Skeletal muscle cell (primary cell): ENCODE measurements around the gene RARA.

Source experiments
- DNase-seq: peaks from one replicate; pipeline ENCODE4 v3.0.0-alpha.2; 2010; ENCODE audit warnings: low read depth
- H3K4me3 ChIP-seq: 2 replicates; pipeline ENCODE4 v1.5.1; 2011; ENCODE audit warnings: low read depth, mild to moderate bottlenecking, control low read depth, low read length, moderate library complexity

RARA gene

DNA sequence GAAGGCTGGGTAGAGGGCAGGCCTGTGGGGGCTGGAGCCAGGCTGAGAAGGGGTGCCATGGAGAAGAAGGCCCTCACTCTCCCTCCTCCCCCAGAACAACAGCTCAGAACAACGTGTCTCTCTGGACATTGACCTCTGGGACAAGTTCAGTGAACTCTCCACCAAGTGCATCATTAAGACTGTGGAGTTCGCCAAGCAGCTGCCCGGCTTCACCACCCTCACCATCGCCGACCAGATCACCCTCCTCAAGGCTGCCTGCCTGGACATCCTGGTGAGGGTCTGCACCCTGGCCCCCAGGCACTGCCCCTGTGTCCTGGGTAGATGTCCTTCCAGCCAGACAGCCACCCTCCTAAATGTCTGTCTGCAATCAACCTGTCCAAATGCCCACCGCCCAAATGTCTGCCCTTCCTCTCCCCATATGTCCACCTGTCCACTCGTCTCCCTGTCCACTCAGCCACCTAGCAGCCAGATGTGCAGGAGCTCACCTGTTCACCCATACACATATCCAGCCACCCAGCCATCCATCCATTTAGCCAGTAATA, 43.3 kb downstream of the RARA start:
- DNase-seq: no peak
- H3K4me3 ChIP-seq: no peak overlapping the region

DNA sequence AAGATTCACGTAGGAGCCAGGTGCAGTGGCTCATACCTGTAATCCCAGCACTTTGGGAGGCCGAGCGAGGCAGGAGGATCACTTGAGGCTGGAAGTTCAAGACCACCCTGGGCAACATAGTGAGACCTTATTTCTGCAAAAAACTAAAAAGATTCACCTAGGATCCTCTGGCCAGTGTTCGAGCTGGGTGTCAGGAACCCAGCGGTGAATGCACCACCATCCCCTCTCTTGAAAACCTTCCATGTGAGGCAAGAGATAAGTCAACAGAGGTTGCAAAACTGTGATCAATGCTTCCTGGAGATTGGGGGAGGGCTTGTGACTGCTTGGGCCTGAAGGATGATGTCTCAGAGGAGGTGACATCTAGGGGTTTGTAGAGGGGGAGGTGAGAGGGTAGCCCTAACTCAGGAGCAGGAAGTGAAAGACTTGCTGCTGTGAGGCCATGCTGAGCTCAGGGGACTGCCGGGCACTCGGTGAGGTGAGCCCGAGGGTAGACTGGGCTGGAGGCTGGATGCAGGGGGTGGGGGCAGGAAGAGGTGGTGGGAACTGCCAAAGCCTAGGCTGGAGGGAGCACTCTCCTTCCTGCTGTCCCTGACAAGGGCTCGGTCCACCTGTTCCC, 43.9 kb downstream of the RARA start:
- no peak overlapping the region for H3K4me3 ChIP-seq
- DNase-seq: no peak

- H3K4me3 ChIP-seq: no peak overlapping the region
- DNase-seq: no peak
These were observed 45.5 kb downstream of the RARA start for GRCh38 chr17:40354221-40355122.

GRCh38 chr17:40355123-40355803, 46.3 kb downstream of the RARA start:
- DNase-seq: no peak
- no peak overlapping the region for H3K4me3 ChIP-seq

- no peak for DNase-seq
- H3K4me3 ChIP-seq: no peak overlapping the region
These were observed 47.1 kb downstream of the RARA start for GRCh38 chr17:40355804-40356758.

DNA sequence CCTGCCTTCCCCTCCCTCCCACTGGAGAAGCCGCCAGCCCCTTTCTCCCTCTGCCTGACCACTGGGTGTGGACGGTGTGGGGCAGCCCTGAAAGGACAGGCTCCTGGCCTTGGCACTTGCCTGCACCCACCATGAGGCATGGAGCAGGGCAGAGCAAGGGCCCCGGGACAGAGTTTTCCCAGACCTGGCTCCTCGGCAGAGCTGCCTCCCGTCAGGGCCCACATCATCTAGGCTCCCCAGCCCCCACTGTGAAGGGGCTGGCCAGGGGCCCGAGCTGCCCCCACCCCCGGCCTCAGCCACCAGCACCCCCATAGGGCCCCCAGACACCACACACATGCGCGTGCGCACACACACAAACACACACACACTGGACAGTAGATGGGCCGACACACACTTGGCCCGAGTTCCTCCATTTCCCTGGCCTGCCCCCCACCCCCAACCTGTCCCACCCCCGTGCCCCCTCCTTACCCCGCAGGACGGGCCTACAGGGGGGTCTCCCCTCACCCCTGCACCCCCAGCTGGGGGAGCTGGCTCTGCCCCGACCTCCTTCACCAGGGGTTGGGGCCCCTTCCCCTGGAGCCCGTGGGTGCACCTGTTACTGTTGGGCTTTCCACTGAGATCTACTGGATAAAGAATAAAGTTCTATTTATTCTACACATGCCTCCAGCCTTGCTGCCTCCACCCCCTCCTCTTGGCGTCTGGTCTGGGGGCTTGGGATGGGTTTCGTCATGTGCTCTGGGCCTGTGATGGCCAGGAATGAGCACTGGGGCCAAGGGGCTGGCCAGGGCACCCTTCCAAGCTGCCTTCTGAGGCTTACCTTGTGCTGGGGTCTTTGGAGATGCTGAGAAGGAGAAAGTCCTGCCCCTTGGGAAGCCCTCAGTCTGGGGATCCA, 48.3 kb downstream of the RARA start:
- no peak for DNase-seq
- no peak overlapping the region for H3K4me3 ChIP-seq

DNA sequence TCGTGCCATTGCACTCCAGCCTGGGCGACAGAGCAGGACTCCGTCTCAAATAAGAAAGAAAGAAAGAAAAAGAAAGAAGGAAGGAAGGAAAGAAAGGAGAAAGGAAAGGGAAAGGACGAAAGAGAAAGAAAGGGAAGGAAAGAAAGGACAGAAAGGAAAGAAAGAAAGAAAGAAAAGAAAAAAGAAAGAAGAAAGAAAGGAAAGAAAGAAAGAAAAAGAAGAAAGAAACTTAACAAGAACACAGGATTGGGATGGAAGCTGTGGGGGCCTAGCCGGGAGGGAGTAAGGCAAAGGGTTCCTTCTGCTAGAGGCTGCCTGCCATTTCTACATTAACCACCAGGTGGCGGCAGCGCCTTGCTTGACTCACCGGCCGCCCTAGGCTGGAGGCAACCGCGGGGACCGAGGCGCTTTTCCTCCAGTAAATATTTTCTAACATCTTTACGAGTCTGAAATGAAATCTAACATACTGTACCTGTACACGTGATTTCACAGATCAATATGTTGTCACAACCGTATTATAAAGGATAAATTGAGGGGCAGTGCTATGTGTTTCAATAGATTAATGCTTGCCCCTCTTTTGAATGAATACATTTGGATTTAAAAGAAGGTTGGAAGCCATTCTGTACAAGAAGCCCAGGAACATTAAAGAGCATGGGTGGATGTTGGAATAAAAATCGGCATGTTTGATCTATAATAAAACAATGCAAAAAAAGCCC, 49.5 kb downstream of the RARA start:
- H3K4me3 ChIP-seq: no peak overlapping the region
- no peak for DNase-seq

- DNase-seq: no peak
- H3K4me3 ChIP-seq: no peak overlapping the region
These were observed 51.1 kb downstream of the RARA start for GRCh38 chr17:40360091-40360490.

- H3K4me3 ChIP-seq: no peak overlapping the region
- no peak for DNase-seq
These were observed 52.3 kb downstream of the RARA start for GRCh38 chr17:40361063-40361924.

DNA sequence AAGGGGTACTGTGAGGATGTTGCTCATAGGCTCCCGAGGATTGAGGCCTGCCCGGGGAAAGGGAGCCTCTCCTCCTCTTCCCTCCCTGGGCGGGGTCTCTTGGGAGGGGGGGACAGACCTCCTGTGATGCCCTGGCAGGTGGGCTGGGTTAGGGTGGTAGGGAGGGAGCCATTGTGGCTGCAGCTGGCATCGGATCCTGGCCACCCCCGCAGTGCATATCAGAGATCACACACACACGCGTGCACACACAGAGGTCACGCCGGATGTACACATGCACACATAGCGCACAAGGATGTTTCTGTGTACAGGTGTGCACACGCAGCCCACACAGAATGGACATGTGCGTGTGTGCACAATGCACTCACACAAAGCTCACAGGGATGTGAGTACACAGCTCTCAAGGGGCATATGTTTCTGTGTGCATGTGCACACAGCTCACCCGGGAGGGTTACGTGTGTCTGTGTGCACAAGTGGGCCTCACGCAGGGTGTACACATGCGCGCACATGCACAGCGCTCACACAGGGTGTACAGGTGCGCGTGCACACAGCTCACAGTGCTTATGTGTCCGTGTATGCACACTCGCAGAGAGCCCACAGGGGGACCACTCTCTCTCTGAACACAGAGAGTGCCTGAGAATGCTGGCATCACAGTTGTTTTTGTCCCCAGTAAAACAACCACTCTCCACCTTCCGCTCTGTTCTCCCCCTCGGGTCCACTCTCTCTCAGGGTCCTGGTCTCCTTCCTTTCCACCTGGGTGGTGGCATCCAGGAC, 53.1 kb downstream of the RARA start:
- H3K4me3 ChIP-seq: peak overlapping the region; percentile 51
- no peak for DNase-seq

DNA sequence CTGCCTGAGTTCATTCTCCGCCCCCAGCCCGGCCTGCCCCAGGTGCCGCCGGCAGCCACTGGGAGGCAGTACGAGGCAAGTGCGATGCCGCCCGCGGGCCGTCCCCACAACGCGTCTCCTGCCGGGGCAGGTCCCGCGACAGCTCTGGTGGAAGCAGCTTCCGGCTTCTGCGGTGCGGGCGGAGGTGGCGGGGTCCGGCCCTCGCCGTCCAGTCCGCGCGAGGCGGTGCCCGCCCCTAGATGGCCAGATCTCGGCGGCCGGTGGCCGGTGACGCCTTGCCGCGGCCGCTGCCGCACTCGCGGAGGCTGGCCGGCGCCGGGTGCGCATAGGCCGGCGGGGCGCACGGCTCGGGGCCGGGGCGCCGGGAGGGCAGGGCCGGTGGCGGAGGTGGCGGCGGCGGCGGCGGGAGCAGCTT, 53.7 kb downstream of the RARA start:
- H3K4me3 ChIP-seq: peak overlapping the region; percentile 51
- no peak for DNase-seq

DNA sequence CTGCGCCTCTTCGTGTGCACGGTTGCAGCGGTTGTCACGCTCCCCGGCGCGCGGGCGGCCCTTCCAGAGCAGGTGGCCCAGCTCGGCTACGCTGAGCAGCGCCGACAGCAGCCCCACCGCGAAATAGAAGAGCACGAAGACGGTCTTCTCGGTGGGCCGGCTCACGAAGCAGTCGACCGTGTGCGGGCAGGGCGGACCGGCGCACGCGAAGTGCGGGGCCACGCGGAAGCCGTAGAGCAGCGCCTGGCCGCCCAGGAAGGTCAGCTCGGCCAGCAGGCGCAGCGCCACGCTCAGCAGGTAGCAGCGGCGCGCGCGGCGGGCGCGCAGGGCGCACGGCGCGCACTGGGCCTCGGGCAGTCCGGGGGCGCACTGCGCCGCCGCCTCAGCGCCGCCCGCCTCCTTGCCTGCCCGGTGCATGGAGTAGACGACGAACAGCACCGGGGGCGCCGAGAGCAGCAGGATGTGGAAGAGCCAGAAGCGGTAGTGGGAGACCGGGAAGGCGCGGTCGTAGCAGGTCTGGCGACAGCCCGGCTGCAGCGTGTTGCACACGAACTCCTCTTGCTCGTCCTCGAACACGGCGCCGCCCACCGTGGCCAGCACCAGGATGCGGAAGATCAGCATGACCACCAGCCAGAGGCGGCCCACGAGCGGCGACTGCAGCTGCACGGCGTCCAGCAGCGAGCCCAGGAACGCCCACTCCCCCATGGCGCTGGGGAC, 54.3 kb downstream of the RARA start:
- no peak for DNase-seq
- peak overlapping the region; percentile 51 for H3K4me3 ChIP-seq

GRCh38 chr17:40364121-40364861, 55.3 kb downstream of the RARA start, which contains the start of gene GJD3:
GJD3 (minus strand) TSS chr17:40364737; CDS start chr17:40363815, 922 bp downstream.
- peak within 1 kb of the TSS; percentile 51 for H3K4me3 ChIP-seq
- no peak for DNase-seq

DNA sequence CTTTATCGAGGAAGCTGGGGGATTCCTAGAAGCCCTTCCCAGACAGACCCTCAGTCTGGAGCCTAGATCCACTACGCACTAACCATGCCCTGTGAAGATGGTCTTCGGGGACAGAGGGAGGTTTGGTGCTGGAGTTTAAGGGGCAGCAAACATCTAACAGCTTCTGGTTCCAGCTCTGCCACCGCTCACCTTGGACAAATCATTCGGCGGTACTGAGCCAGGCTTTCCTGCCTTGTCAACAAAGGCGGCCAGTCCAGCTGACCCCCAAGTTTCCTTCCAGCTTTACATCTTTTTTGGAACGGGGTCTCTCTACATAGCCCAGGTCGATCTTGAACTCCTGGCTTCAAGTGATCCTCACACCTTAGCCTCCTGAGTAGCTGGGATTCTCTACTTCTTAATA, 55.9 kb downstream of the RARA start:
- DNase-seq: no peak
- H3K4me3 ChIP-seq: no peak overlapping the region
